SJSA1 (cell line): ENCODE results near the gene NONO. TPM values are rescaled to one million over a fixed set of nuclear protein-coding genes. Genes with fewer than 3 reads are reported as not detected.
"Not testable (repeated sequence)": the region's sequence is repeated elsewhere in the genome, so short reads cannot be mapped to it uniquely, and the experiment has no call there.

Source experiments
- DNase-seq, 2 experiments: peaks; one replicate each; pipeline ENCODE4 v3.0.0-alpha.2; 2015 to 2020; ENCODE audit warnings: low spot score in 2 of 2, low read depth in 1 of 2
- H3K27ac ChIP-seq: fragments of 250-450 bp; sonication (Bioruptor Pico); 2 replicates; pipeline ENCODE4 v1.5.1; 2020; ENCODE audit warnings: mild to moderate bottlenecking, moderate library complexity
- H3K27me3 ChIP-seq: fragments of 250-450 bp; sonication (Bioruptor Pico); replicated peaks from 2 replicates; pipeline ENCODE4 v1.5.1; 2020; ENCODE audit warnings: mild to moderate bottlenecking, moderate library complexity
- H3K36me3 ChIP-seq: fragments of 250-450 bp; sonication (Bioruptor Pico); 2 replicates; pipeline ENCODE4 v1.5.1; 2020; ENCODE audit warnings: mild to moderate bottlenecking
- H3K4me1 ChIP-seq: fragments of 250-450 bp; sonication (Bioruptor Pico); replicated peaks from 2 replicates; pipeline ENCODE4 v1.6.1; 2021; ENCODE audit warnings: mild to moderate bottlenecking
- H3K4me3 ChIP-seq: fragments of 250-450 bp; sonication (Bioruptor Pico); 2 replicates; pipeline ENCODE4 v1.5.1; 2020; ENCODE audit warnings: mild to moderate bottlenecking
- H3K9me3 ChIP-seq: fragments of 250-450 bp; sonication (Bioruptor Pico); replicated peaks from 2 replicates; pipeline ENCODE4 v1.5.1; 2020; ENCODE audit warnings: mild to moderate bottlenecking
- total RNA-seq: library from RNA; depleted of rRNA; stranded (reverse); fragments of >200 nt; shearing (Covaris generic); gene quantifications from 2 replicates; pipeline ENCODE4 v1.2.3, GENCODE V29; 2014; rRNA removed

The NONO gene
- total RNA-seq, 1 experiment from 2014 or later, result 510 TPM

- DNase-seq, result no peak
- no peak within 1 kb of the TSS for H3K27ac ChIP-seq
Observed at GRCh38 chrX:71301195-71301924, 17.9 kb downstream of the NONO start, which contains the start of gene ITGB1BP2. ITGB1BP2 (plus strand) TSS chrX:71301750; CDS start chrX:71301807, 57 bp downstream.

GRCh38 chrX:71302461-71303213 is 19.2 kb downstream of the NONO start:
- Histone ChIP-seq H3K4me3 (no peak overlapping the region), H3K36me3 (peaks cover 35% of the 10 kb centered on the region), H3K9me3 (no peaks in the 10 kb centered on the region), H3K4me1 (no peaks in the 10 kb centered on the region), H3K27ac (no peak overlapping the region), H3K27me3 (no peaks in the 10 kb centered on the region)
- no peak for DNase-seq

More at GRCh38 chrX:71301195-71301924, 17.9 kb downstream of the NONO start, which contains the start of gene ITGB1BP2:
- no peaks in the 10 kb centered on the region for H3K9me3 ChIP-seq
- H3K4me3 ChIP-seq, result no peak within 1 kb of the TSS
- H3K36me3 ChIP-seq, result peaks cover 48% of the 10 kb centered on the region
- no peaks in the 10 kb centered on the region for H3K4me1 ChIP-seq
- no peaks in the 10 kb centered on the region for H3K27me3 ChIP-seq

GRCh38 chrX:71304561-71304960 is 21.1 kb downstream of the NONO start:
- Histone ChIP-seq H3K27me3 (no peaks in the 10 kb centered on the region), H3K4me3 (no peak overlapping the region), H3K4me1 (no peaks in the 10 kb centered on the region), H3K36me3 (peaks cover 16% of the 10 kb centered on the region), H3K27ac (no peak overlapping the region), H3K9me3 (no peaks in the 10 kb centered on the region)
- no peak for DNase-seq

GRCh38 chrX:71315917-71316316 is 32.5 kb downstream of the NONO start:
- no peaks in the 10 kb centered on the region for H3K36me3 ChIP-seq
- no peaks in the 10 kb centered on the region for H3K9me3 ChIP-seq
- no peaks in the 10 kb centered on the region for H3K27me3 ChIP-seq
- DNase-seq, result no peak
- H3K27ac ChIP-seq, result no peak overlapping the region
- no peak overlapping the region for H3K4me3 ChIP-seq
- H3K4me1 ChIP-seq, result no peaks in the 10 kb centered on the region

- not testable (repeated sequence) for H3K4me1 ChIP-seq, H3K9me3 ChIP-seq, DNase-seq, H3K4me3 ChIP-seq, H3K27me3 ChIP-seq, H3K27ac ChIP-seq, H3K36me3 ChIP-seq
Observed at GRCh38 chrX:71316959-71317358, 33.5 kb downstream of the NONO start.

- Histone ChIP-seq H3K27ac (no peak overlapping the region), H3K9me3 (no peaks in the 10 kb centered on the region), H3K4me3 (no peak overlapping the region), H3K27me3 (no peaks in the 10 kb centered on the region), H3K36me3 (no peaks in the 10 kb centered on the region), H3K4me1 (no peaks in the 10 kb centered on the region)
- DNase-seq, result no peak
Observed at GRCh38 chrX:71320126-71320525, 36.7 kb downstream of the NONO start.

- Histone ChIP-seq H3K4me3 (no peak overlapping the region), H3K27me3 (no peaks in the 10 kb centered on the region), H3K36me3 (no peaks in the 10 kb centered on the region), H3K9me3 (no peaks in the 10 kb centered on the region), H3K4me1 (no peaks in the 10 kb centered on the region), H3K27ac (no peak overlapping the region)
- DNase-seq, result no peak
Observed at GRCh38 chrX:71321731-71322130, 38.3 kb downstream of the NONO start.

GRCh38 chrX:71324452-71324851 is 41.0 kb downstream of the NONO start:
- H3K4me3 ChIP-seq, DNase-seq, H3K27me3 ChIP-seq, H3K27ac ChIP-seq, H3K4me1 ChIP-seq, H3K36me3 ChIP-seq, H3K9me3 ChIP-seq: not testable (repeated sequence)

- no peaks in the 10 kb centered on the region for H3K27me3 ChIP-seq
- no peaks in the 10 kb centered on the region for H3K36me3 ChIP-seq
- H3K4me1 ChIP-seq, result no peaks in the 10 kb centered on the region
- no peak overlapping the region for H3K27ac ChIP-seq
- H3K4me3 ChIP-seq, result no peak overlapping the region
- no peak for DNase-seq
- no peaks in the 10 kb centered on the region for H3K9me3 ChIP-seq
Observed at GRCh38 chrX:71326394-71326793, 43.0 kb downstream of the NONO start.

- not testable (repeated sequence) for H3K27me3 ChIP-seq, H3K4me1 ChIP-seq, DNase-seq, H3K27ac ChIP-seq, H3K4me3 ChIP-seq, H3K36me3 ChIP-seq, H3K9me3 ChIP-seq
Observed at GRCh38 chrX:71349151-71349665, 65.8 kb downstream of the NONO start.

GRCh38 chrX:71349867-71350266 is 66.4 kb downstream of the NONO start:
- H3K4me3 ChIP-seq, H3K27me3 ChIP-seq, H3K36me3 ChIP-seq, DNase-seq, H3K27ac ChIP-seq, H3K9me3 ChIP-seq, H3K4me1 ChIP-seq: not testable (repeated sequence)

Other genes with a start within 250 kb of the NONO start
- gene SNX12, start 215.3 kb upstream of the NONO start, total RNA-seq, result 50.8 and 56.2 TPM in 2 replicates
- gene FOXO4, start 187.8 kb upstream of the NONO start, total RNA-seq, result not detected in 2 replicates
- gene CXorf65, start 176.9 kb upstream of the NONO start, total RNA-seq, result not detected in 2 replicates
- not detected in 2 replicates for gene IL2RG, start 172.1 kb upstream of the NONO start, total RNA-seq
- gene MED12, start 165.0 kb upstream of the NONO start, total RNA-seq, result not detected in 2 replicates
- not detected in 2 replicates for gene NLGN3, start 138.8 kb upstream of the NONO start, total RNA-seq
- not detected in 2 replicates for gene GJB1, start 60.4 kb upstream of the NONO start, total RNA-seq
- 12.2 and 14.6 TPM in 2 replicates for gene ZMYM3, start 29.5 kb upstream of the NONO start, total RNA-seq
- gene ITGB1BP2, start 18.1 kb downstream of the NONO start, total RNA-seq, result 0.74 TPM in 1 of 2 replicates, not detected in the other
- 14.0 and 16.4 TPM in 2 replicates for gene TAF1, start 82.7 kb downstream of the NONO start, total RNA-seq
- 37.1 and 46.8 TPM in 2 replicates for gene OGT, start 249.5 kb downstream of the NONO start, total RNA-seq